Epidermal melanocyte (primary cell): ENCODE measurements around the gene AMPD1.

Source experiments
- DNase-seq: peaks from one replicate; pipeline ENCODE4 v3.0.0; 2011; ENCODE audit warnings: low spot score; ENCODE audit not compliant: insufficient read length

Gene AMPD1

DNA sequence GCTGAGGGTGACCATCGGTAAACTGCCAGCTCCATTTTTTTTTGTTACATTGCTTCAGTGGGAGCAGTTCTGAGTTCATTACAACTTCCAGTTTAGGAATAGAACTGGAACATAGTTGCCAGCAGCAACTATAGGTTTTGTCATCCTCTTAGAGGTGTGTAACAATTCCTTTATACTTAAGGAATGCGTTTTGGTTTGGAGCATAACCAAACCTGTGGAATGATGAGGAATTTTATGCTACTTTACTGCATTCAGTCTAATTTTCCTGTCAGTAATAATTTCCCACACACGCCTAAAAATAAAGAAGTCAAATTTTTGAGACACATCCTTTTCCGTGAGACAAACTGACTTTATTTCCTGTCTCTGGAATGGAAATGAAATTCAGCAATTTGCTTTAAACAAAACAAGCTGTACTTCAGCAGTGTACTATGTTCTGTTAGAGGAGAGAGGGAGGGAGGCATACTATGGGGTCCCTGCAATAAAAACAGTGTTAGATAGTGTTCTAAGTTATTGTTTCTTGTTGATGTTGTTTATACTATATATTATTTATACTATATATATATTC lies 4.8 kb upstream of the AMPD1 start:
- DNase-seq: no peak

DNA sequence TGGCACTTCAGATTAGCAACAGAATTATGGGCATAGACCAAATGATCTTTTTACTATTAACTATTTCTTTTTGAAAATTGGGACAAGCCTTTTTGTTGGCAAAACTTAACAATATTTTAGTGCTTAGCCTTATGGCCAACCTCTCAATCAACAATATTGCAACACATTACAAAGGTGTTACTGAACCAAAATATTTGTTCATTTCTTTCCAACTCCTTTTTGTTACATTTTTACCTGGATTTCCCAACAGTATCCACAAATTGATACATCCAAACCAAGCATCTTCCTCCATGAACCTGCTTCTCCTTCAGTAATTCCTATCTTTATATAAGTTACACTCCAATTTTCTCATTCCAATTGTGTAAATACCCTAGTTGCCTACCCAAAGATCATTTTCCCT lies 1.5 kb upstream of the AMPD1 start:
- no peak for DNase-seq

DNA sequence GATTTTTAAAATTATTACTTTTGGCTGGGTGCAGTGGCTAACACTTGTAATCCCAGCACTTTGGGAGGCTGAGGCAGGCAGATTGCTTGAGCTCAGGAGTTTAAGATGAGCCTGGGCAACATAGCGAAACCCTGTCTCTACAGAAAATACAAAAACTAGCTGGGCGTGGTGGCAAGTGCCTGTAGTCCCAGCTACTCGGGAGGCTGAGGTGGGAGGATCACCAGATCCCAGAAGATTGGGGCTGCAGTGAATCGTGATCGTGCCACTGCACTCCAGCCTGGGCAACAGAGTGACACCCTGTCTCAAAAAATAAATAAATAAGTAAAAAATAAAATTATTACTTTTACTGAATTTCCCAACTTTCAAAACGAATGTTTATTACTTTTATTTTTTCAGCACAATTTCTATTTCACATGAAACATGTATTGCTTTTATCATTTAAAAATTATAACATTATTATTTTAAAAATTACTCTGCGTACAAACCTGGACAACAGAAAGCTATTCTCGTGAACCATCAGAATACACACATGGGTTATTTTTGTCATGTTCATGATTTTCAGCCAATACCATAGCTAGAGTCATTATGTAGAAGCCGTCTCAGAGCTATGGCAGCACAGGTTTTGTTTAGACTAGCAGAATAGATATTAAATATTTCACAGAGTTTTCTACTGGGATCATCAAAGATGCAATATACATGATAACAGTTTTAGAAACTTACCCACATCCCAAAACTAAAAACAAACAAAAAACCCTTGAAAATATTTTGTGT lies 621 bp downstream of the AMPD1 start:
- no peak for DNase-seq

DNA sequence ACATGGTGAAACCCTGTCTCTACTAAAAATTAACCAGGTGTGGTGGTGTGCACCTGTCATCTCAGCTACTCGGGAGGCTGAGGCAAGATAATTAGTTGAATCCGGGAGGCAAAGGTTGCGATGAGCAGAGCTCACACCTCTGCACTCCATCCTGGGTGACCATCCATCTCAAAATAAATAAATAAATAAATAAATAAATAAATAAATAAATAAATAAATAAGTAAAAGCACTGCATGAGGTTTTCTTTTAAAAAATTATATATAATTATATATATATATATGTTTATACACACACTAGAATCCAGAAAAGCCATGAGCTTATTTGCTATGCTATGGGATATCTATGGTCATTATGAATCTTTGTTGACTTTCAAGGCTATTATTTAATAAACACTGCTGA lies 2.4 kb downstream of the AMPD1 start:
- DNase-seq: no peak

DNA sequence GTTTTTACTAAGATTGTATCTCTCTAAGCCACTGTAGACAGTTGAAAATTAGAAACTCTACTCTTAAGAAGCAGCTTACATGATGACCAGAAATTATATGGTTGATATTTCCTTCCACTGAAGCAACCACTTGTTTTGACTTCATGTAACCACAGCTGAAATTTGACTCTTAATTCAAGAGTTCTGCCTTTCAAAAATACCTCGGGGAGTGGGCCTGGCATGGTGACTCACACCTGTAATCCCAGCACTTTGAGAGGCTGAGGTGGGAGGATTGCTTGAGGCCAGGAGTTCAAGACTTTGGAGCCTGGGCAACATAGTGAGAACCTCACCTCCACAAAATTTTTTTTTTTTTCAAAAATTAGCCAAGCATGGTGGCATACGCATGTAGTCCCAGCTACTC lies 4.3 kb downstream of the AMPD1 start:
- no peak for DNase-seq

DNA sequence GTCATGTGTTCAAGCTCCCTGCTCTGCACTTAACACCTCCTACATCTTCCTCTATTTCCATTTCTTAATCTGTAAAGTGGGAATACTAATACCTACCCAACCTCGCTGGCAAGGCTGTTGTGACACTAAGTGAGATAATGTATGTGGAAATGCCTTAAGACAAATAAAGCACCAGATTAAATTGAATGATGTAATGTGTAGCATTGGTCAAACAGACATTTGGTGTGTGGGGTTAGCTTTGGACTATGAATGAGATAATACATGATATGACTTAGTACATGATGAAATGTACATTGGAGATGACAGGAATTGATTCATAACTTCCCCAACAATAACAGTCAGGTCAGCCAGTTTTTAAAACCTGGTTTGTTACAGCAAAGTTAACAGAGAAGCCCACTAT lies 5.2 kb downstream of the AMPD1 start:
- DNase-seq: no peak

DNA sequence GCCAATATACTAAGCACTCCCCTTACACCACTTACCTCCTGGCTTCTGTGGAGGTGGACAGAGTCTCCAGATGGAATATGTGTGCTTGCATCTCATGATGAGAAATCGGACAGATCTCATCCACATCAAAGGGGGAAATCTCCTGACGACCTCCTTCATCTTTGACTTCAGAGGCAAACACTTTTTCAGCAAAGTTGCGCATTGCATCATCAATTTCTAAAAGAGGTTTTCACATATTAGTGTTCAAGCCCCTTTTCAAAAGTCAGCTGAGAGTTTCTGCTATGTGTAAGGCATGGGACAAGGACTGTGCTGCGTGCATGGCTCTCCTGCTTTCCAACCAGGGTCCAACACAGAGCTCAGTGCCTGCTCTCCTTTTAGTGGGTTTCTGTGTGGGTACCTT lies 6.8 kb downstream of the AMPD1 start:
- no peak for DNase-seq

DNA sequence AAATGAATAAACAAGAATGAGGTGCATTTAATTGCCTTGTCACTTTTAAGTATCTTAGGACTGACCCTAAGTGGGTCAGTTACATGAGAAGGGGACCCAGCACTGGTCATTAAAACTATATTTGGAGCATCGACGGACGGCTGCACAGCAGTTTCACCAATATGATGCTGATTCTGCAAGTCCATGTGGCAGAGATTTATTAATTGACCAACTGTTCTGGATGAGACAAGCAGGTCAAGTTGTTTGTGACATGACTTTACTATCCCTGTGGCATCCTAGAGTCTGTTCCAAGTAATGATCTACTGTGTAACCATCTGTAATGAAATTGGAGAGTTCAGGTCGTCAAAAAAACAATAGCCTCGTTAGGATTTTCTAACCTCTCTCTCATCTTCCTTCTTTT lies 9.5 kb downstream of the AMPD1 start:
- no peak for DNase-seq

DNA sequence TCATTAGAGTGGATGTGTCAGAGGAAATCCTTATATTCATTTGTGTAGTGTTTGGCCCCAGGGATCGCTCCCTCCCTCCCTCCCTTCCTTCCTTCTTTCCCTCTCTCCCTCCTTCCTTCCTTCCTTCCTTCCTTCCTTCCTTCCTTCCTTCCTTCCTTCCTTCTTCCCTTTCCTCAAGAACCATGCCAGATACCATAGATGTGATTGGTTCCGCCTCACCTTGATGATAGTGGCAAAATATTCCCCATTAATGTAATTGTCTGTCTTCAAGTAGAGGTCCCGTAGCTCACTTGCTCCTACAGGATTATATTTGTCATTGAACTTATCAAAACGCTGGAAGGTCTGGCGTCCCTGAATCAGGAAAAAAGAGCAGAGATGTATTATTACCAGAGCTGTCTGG lies 17.7 kb downstream of the AMPD1 start:
- DNase-seq: no peak

DNA sequence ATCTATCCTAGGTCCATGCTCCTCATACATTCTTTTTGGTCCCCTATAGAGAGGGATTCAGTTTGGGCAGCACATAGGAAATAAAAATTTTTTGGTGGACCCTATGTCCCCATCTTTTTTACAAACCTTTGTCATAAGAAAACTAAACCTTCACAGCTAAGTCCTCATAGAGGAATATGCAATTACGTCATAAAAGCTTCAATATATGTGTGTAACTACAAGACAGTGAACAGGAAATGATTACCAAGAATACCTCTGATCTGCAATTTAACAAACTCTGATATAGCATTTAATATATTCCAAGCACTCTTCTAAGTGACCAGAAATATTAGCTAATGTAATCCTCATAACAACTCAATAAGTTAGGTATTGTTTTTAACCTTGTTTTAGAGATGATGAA lies 19.2 kb downstream of the AMPD1 start:
- DNase-seq: no peak

DNA sequence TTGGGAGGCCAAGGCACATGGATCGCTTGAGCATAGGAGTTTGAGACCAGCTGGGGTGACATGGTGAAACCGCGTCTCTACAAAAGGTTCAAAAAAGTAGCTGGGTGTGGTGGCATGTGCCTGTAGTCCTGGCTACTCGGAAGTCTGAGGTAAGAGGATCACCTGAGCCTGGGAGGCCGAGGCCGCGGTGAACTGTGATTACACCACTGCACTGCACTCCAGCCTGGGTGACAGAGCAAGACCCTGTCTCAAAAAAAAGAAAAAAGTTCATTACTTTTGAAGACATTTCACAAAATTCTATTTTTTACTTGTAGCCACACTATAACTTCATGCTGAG lies 23.4 kb downstream of the AMPD1 start:
- no peak for DNase-seq

DNA sequence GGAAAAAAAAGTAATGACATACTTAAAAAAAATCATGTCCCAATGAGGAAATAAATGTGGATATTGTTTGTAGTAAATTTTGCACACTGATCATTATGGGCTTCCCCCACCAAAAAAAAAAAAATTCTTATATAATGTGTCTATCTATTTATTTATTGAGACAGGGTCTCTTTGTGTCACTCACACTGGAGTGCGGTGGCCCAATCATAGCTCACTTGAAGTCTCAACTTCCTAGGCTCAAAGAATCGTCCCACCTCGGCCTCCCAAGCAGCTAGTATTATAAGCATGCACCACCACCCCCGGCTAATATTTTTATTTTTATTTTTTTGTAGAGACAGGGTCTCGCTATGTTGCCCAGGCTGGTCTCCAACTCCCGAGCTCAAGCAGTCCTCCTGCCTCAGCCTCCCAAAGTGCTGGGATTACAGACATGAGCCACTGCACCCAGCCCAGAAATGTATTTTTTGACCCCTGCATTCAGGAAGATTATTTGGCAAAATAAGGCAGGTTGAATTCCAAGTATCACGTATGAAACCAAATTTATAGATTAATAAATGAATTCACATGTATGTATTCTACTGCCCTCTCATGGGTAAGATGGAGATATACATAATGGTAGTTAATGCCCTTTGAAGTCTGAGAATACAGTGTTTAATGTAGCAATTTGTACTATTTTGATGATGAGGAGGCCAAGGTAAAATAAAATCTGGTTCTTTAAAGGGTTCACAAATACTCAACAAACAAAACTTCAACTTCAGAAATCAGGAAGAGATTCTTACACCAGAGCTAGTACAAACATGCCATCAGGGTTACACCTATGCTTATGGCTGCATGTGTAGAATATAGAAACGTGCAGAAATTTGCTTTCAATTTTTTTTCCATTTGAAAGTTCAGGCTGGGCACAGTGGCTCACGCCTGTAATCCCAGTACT lies 24.1 kb downstream of the AMPD1 start:
- DNase-seq: no peak

DNA sequence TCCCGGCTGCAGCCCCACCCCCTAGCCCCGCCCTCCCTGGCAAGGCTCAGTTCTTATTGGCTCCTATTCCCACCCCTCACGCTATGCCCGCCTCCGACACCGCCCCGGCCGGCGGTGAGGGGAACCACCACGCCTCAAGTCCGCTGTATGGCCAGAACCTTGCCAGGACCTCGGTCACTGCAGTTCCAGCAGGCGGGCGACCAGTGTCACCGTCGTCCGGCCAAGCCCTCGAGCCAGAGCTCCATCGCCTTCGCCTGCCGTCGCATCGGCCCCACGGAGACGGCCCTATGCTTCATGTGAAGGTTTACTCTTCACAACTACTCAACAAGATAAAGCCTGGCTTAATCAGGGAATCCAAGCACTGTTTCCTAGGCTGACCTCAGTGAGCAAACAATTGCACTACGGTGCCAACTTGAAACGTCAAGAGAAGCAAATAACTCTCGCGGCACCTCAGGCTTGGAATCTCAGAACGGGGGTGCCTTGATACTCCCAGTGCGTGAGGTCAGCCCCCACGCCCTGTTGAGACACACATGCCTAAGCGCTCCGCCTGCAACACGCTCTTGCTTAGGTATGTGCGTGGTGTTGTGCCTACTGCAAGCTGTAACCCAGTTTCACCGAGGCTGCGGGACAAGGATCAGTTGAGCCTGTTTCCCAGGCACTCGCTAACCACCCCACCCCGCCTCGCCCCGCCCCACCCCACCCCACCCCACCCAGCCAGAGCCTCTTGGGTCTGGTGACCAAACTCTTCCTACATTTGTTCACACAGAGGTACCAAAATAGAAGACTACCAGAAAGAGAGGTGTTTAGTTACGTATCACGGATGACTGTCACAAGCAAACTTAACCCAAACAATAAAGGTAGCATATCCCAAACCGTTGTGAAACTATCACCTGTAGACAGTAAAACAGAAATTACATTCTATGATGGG lies 25.0 kb downstream of the AMPD1 start:
- DNase-seq: peak; percentile 70

DNA sequence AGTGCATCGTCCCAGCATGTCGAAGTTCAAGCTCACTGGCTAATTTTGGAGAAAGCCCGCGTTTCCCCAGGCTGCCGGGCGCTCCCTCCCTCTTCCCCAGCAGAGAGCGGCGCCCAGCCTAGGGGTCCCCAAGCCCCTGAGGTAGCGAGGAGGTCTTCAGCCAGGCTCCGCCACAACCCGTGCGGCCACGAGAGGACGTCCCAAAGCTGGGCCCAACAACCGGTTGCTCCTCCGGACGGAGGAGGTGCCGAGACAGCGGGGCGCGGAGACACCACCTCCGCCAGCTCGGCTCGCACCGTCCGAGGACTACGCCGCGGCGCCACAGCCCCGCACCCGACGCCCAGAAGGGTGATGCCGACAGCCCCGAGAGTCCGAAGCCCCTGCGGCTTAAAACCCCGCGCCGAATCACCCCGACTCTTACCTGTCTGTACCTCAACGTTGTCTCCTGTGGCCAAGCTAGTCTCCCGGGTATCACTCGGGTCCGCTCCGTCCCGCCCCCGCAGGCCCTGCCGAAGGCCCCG lies 25.7 kb downstream of the AMPD1 start, which contains the start of gene DENND2C:
TSS of gene DENND2C (minus strand) at position 488 of the 521 bp plus-strand sequence. CDS start 44,065 bp downstream, outside the sequence.
- DNase-seq: no peak

DNA sequence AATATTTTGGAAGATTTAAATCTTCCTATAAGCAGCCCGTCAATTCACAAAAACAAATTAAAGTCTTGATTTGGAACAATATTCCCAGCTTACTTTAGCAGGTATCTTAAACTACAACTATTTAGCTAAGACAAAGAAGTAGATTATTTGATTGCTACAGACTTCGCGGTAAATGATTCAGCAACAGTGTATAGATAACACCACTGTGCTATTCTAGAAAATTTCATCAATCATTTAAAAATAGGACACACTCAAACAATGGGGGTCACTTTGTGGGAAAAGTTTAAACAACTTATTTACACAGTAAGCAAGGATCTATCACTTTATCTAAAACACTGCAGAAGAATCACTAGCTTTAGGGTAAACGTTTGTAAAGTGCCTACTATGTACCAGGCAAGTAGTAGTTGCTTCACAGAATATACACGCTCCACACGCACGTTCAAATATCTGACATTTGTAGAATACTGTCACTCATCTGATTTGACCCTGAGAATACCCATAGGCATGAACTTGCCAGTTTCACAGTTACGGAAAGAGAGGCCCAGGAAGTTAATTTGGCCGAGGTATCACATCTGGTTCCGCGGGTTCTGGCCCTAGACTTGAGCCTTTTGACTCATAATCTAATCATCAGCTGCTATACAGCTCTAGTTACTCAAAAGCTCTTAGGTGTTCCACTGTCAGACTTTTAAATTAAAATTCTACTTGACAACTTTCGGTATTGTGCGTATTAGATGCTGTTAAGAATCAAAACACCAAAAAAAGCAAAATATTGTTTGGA lies 26.4 kb downstream of the AMPD1 start:
- DNase-seq: no peak

DNA sequence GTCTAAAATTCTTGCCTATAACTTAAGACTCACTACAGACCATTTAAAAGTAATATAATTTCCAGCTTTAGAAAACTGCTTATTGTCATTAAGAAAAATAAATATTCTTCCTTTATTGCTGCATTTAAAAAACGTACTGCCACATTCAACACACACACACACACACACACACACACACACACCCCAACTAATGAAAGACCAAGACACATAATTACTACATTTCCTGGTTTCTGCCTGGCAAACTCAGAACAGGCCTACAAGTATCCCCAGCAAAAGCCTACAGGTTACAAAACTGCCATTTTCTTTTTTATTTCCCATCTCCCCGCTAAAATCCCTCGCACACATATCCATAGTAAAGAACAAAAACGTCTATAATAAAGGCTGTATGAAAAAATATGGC lies 27.0 kb downstream of the AMPD1 start:
- DNase-seq: no peak

DNA sequence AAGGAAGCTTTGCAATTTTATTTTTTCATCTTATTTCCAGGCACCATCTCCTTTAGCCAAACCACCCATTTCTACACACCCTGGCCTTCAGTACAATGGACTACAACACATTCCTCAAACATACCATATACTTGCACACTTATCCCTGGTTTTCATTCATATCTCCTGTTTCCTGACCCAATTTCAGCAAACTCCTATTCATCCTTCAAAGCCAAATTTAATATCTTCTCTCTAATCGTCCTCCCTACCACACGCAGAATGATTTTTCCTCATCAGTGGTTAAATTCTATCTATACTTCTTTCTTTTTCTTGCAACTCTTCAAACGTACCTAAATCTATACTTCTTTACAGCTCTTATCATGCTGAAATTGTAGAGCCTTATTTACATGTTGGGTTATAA lies 28.4 kb downstream of the AMPD1 start:
- DNase-seq: no peak

DNA sequence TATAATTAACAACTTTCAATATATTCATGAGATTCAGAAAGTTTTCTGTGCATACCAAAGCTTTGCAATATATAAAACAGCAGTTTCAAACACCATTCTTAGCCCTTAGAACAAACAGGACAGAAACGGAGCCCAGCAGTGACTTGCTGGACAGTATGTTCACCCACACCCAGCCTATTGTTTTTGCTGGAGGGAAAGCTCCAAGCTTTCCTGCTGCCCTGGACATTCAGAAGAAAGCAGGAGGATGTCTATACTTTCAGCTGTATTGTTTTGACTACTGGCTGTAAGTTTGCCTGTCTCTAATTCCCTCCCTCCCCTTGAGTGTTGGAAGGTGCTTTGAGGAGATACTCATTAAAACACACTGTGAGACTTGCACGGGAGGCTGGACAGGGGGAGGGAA lies 35.1 kb downstream of the AMPD1 start:
- no peak for DNase-seq

DNA sequence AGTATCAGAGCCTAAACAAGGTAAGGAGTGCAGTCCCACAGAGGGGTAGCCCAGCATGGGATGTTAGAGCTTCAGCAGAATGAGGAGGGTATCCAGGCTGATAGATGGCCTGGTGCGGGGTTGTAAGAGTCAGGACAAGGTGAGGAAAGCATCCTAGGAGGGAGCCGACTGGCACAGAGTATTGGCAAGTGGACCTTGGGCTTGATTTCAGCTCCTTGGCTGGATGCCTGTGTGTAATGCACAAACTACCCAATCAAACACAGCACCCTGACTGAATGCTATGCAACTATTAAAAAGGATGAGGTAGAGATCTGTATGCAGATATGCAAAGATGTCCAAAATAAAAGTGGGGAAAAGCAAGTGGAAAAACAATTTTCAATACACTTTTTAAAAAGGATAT lies 43.5 kb downstream of the AMPD1 start:
- no peak for DNase-seq

DNA sequence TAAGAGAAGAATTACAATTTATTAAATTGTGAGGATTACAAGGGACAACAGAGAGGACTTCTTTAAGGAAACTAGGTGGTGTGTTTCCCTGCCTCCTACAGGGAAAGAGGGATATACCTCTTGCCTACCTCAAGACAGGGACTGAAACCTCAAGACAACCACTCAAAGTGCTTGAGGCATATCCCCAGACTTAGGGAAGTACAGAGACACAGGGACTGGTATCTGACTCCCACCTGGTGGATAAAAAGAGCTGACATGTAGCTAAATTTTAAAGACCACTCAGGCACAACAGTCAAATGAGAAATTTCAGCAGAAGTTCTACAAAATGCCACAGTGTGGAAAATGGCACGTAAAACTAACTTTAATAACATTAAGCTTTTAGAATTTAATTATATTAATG lies 46.8 kb downstream of the AMPD1 start:
- DNase-seq: no peak
